Stomach (tissue), 4 donors: ENCODE results near the gene IL12RB2.

Source experiments
- CTCF ChIP-seq, 7 experiments: fragments of 450-650 bp in 4 of 7; fragments of 200-600 bp in 3 of 7; sonication (generic) in 3 of 7; IDR thresholded peaks; one replicate each; pipeline ENCODE4 v1.5.1; 2016 to 2019; ENCODE audit warnings: antibody characterized with exemption in 7 of 7, control low read depth in 2 of 7, mild to moderate bottlenecking in 1 of 7
- EP300 ChIP-seq: sonication (generic); formaldehyde crosslinking; IDR thresholded peaks from one replicate; pipeline ENCODE4 v1.6.1; 2017; ENCODE audit warnings: antibody characterized with exemption
- POLR2A ChIP-seq, 4 donors: fragments of 450-650 bp; IDR thresholded peaks; one replicate each; pipeline ENCODE4 v1.6.1; 2016; ENCODE audit warnings: antibody characterized with exemption in 4 of 4, control low read depth in 2 of 4, mild to moderate bottlenecking in 1 of 4, moderate library complexity in 1 of 4
- POLR2AphosphoS5 ChIP-seq, 3 donors: sonication (generic); formaldehyde crosslinking; IDR thresholded peaks; one replicate each; pipeline ENCODE4 v1.6.1; 2016; ENCODE audit warnings: antibody characterized with exemption in 3 of 3

- TF ChIP-seq POLR2AphosphoS5 (IDR thresholded peaks at IDR 0.05) (no peak), EP300 (no peak), CTCF (IDR thresholded peaks at IDR 0.05) (no peak), POLR2A (IDR thresholded peaks at IDR 0.05) (no peak)
Observed at GRCh38 chr1:67371043-67371442, 63.4 kb downstream of the IL12RB2 start.
